NCI-H1930 (cell line): ENCODE data around the gene SLC25A25.

Experiments used
- DNase-seq, 2 experiments: peaks; one replicate each; lab custom pipeline; 2025; lab: John Stamatoyannopoulos, UW

The SLC25A25 gene

GRCh38 chr9:128145536-128145935 is 77.5 kb downstream of the SLC25A25 start:
- DNase-seq: no peak

GRCh38 chr9:128145951-128146351 is 77.9 kb downstream of the SLC25A25 start:
- DNase-seq: no peak

GRCh38 chr9:128146591-128147120 is 78.6 kb downstream of the SLC25A25 start:
- DNase-seq: no peak

- no peak for DNase-seq
Measured at GRCh38 chr9:128148509-128149000, 80.5 kb downstream of the SLC25A25 start.

GRCh38 chr9:128149001-128149701 is 81.1 kb downstream of the SLC25A25 start, which contains the start of gene LCN2:
TSS of gene LCN2 (plus strand) at chr9:128149453. CDS start at chr9:128149526, 73 bp downstream.
- DNase-seq: no peak

GRCh38 chr9:128149951-128150593 is 82.0 kb downstream of the SLC25A25 start:
- DNase-seq: no peak

GRCh38 chr9:128150594-128151308 is 82.7 kb downstream of the SLC25A25 start:
- no peak for DNase-seq

- no peak for DNase-seq
Measured at GRCh38 chr9:128151309-128152132, 83.5 kb downstream of the SLC25A25 start.

GRCh38 chr9:128152133-128153059 is 84.4 kb downstream of the SLC25A25 start:
- no peak for DNase-seq

- no peak for DNase-seq
Measured at GRCh38 chr9:128153060-128153946, 85.3 kb downstream of the SLC25A25 start.

- DNase-seq: no peak
Measured at GRCh38 chr9:128153947-128154695, 86.1 kb downstream of the SLC25A25 start.

GRCh38 chr9:128155736-128156500 is 87.9 kb downstream of the SLC25A25 start:
- no peak for DNase-seq
